Measurements from ENCODE around the gene PRR5.
"Not testable (repeated sequence)": the region's sequence is repeated elsewhere in the genome, so short reads cannot be mapped to it uniquely, and the experiment has no call there.

The PRR5 gene

DNA sequence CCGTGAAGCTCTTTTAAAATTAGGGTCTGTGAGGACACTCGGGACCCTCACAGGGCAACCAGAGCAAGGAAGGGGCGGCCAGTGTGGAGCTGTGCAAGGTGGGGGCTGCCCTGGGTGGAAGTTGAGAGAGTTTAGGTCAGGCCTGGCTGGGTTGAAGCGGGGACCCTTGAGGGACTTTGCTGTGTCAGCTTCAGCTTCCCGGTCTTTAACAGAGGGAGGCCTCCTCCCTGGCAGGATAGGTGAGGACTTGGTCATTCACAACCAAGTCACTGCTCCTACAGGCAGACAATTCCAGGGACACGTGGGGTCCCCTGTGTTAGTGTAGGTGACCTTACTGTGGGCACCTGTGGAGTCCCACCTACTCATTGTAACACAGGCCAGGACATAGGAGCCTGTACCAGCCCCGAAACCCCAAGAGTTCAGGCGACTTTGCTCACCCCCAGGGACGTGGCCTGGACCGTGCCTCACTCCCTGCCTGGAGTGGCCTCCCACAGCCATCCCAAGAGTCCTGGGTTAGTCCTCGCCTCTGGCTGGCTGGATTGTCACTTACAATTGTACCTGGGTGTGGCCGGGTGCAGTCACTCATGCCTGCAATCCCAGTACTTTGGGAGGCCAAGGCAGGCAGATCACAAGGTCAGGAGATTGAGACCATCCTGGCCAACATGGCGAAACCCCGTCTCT lies 31.6 kb downstream of the PRR5 start:
- DNase-seq (ENCODE audit: low read depth, low spot score), result no peak

DNA sequence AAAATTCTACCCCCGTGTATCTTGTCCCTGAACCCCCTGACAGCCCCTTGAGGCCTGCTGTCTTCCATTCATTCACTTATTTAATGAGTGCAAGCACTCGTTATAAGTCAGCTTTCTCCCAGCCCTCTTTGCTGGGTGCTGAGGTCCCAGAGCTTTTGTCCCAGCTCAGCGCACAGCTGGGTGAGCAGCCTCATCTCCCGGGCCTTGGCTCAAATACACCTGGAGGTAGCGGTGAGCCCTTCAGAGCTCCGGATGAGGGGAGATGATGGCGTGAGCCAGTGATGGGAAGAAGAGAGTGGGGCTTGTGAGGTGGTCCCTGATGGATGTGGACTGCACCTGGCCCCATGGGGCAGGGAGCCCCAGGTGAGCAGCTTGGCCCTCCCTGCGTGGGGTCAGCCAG lies 32.3 kb downstream of the PRR5 start:
- no peak for DNase-seq (ENCODE audit: low read depth, low spot score)

GRCh38 chr22:44734801-44735517 lies 33.0 kb downstream of the PRR5 start:
- DNase-seq (ENCODE audit: low read depth, low spot score), result no peak

DNA sequence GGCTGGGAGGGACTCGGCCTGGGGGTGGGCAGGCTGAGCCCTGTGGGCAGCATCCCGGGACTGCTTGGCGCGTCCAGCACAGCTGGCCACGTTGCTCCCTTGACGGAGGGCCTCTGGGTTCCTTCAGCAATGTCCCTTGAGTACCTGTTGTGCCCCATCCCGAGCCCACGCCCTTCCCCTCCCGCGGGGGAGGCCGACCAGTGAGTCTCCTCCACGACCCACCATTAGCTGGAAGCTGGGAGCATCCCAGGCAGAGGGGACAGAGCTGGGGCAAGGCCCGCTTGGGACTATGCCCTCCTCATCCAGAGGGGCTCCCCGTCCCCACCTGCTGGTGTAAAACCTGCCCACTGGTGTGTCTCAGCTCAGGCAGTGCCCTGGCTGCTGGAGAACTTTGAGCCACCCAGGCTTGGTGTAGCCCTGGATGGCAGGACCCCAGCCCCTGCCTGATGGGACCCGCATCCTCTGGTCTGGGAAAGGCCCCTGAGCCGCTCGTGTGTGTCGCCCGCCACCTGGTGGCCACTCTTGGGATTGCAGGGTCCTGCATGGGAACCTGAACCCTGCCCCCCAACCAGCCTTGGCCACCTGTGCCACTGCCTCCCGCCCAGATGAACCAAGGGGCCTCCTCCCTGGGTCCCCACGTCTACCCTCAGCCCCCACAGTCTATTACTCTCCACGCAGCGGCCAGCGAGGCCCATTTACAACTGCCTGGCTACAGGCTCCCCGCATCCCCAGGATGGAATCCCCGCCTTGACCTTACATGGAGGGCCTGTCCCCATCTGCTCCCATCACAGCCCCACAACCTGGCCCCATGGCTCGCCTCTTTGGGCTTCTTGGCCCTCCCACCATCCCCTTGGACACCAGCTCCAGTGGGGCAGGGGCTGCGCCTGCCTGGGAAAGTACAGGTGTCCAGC lies 33.8 kb downstream of the PRR5 start:
- peak; percentile 92 for DNase-seq (ENCODE audit: low read depth, low spot score)

DNA sequence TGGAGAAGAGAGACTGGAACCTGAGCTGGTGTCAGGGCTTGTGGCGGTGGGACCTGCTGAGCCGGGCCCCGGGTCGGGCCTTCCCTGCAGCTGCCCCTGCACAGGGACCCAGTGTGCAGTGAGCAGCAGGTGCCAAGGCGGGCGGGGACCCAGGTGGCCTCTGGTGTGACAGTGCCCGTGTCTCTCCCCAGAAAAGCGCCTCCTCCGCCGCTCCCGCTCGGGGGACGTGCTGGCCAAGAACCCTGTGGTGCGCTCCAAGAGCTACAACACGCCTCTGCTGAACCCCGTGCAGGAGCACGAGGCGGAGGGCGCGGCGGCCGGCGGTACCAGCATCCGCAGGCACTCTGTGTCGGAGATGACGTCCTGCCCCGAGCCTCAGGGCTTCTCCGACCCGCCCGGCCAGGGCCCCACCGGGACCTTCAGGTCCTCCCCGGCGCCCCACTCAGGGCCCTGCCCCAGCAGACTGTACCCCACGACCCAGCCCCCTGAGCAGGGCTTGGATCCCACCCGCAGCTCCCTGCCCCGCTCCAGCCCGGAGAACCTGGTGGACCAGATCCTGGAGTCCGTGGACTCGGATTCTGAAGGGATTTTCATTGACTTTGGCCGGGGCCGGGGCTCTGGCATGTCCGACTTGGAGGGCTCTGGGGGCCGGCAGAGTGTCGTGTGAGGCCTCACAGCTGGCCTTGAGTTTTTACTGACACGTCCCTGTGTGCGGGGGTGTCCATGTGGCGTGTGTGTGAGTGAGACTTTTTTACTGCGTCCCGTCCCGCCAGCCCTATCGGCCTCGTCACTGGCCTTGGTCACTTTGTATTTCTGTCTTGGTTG lies 34.8 kb downstream of the PRR5 start:
- DNase-seq (ENCODE audit: low read depth, low spot score), result no peak

DNA sequence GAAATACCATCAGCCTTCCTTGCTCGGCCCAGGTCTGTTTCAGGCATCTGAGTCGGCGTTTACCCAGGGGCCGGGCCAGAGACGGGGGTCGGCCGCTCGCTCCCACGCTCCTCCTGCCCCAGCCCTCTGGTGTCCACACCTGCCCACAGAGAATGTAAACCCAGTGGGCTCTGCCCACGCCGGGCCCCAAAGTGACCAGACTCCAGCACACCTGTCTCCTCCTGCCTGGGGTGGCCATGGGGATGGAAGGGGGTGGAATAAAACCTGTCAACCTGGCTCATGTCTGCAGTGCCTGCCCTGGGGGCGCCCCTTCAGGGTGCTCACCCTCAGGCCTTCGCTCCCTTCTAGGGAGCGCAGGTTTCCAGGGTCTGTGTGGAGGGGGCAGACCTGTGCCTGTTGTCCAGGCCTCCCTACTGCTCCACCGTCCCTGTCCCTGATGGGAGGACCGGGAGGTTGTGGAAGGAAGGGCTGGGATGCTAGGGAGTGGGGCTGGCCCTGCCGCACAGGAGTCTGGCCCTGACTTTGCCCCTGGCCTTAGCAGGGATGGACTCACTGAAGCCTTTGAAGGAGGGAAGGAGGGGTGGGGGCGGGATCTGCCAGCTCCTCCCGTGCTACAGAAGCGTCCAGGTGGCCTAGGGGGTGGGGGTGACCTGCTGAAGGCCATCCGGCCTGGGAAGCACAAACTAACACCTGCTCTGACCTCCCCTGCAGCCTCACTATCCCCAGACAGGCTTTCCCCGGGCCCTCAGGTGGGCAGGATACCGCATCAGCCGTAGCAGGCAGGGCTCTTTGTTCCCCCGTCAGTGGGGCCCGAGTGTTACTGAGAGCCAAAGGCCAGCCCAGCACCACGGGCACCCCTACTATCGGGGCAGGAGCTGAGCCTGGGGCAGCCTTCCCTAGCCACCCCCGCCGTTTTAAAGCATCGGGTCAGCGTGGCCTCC lies 35.7 kb downstream of the PRR5 start:
- peak; percentile 52 for DNase-seq (ENCODE audit: low read depth, low spot score)

DNA sequence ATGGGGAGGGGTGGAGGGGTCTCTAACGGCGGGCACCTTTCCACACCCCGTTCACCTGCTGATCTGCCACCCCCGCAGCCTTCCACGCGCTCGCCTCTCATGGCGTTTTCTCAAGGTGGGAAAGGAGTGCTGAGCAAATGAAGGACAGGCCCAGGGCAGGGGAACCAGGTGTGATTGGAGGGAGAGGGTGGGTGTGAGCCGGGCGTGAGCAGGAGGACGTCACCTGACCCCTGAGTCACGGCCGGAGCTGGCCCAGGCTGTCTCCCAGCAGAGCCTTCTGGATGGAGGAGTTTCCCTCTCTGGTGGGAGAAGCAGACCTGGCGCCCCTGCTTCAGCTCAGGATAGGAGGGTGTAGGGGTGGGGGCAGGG lies 36.3 kb downstream of the PRR5 start:
- peak; percentile 74 for DNase-seq (ENCODE audit: low read depth, low spot score)

DNA sequence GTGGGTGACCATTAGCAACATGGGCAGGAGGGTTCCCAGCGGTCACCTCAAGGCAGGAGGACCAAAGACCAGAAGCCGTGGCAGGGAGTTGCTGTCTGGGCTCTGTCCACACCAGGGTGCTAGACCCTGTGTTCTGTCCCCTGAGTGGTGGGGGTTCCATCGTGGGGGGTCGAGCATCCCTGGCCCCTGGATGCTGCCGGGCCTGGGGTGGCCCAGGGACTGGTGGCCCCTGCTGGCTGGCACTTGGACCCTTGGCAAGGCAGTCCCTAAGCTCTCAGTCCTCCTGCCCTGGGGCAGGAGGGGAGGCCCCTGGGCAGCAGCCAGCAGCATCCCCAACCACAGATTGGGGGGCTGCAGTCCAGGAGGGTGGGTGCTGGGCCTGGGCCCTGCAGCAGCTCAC lies 37.0 kb downstream of the PRR5 start:
- DNase-seq (ENCODE audit: low read depth, low spot score), result no peak

GRCh38 chr22:44739666-44740065 lies 37.7 kb downstream of the PRR5 start:
- DNase-seq (ENCODE audit: low read depth, low spot score), result not testable (repeated sequence)

DNA sequence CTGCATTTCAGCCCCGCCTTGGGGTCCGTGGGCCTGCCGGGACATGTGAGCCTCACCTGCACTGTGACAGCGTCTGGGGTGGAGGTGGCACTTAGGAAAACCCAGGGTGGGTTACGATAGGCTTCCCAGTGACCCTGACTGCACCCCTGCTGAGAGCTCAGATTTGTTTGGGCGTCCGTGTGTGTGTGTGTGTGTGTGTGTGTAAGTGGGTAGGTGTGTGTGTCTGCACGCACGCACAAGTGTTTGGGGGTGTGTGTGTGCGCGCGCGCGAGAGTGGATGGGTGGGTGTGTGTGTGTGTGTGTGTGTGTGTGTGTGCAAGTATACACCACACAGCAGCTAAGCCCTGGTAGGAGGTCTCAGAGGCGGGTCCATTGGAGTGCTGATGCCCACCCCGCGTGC lies 38.3 kb downstream of the PRR5 start:
- DNase-seq (ENCODE audit: low read depth, low spot score), result no peak

- DNase-seq (ENCODE audit: low read depth, low spot score), result no peak
Observed at GRCh38 chr22:44741929-44742328, 39.9 kb downstream of the PRR5 start.

- DNase-seq (ENCODE audit: low read depth, low spot score), result no peak
Observed at GRCh38 chr22:44743247-44743646, 41.2 kb downstream of the PRR5 start.

DNA sequence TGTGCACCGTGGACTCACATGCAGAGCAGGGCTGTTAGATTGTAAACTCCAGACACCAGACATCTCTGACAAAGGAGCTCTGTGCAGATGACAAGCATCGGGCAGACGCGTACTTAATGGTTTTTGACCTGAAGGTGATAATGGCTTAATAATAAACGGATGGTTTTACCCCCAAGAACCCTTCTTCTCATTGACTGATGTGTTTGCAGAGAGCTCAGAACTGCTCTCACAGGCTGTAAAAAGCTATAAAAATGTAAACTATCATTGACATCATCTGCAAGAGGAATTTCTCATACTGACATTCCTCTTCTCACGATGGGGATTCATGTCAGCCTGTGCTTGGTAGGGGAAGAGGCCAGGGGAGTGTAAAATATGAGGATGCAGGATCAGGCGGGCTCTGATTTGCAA lies 41.8 kb downstream of the PRR5 start:
- DNase-seq (ENCODE audit: low read depth, low spot score), result no peak

DNA sequence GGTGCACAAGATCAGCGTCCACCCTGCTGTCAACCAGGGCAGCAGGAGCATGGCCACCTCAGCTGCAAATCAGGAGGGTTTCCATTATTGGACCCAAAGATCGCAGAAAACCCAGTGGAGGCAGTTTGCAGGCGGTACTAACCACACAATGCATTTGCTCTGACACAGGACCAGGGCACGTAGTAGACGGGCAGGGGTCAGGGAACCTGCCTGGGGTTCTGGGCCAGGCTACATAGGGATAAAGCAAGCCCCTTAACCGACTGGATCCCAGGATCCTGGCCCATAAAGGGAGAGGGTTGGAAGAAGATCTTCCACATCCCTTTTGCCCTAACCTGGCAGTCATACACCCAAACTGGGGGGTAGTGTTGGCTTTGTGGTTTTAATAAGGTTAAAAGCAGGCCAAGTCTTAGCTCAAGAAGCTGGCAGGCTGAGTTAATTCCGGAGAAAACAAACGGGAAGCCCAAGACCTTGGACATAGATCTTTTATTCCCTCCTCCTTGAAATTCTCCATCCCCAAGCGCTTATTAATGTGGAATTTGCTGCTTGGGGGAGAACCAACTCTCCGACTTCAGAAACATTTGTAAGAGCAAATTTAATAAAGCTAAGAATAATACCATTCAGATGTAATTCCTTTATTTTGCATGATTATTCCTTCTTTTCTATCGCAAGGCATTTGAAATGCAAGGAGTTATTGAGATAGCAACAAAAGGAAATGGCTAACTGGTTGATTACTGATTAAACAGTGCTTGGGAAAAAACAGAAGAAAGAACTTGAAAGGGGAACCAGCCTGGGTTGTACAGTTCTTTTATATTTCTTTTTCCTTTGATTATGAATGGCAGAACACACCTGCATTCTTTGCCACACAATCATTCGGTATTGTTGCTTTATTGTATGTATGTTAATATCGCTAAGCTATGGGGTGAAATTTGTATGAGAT lies 44.1 kb downstream of the PRR5 start:
- DNase-seq (ENCODE audit: low read depth, low spot score), result no peak

GRCh38 chr22:44747784-44748127 lies 45.8 kb downstream of the PRR5 start:
- DNase-seq (ENCODE audit: low read depth, low spot score), result not testable (repeated sequence)

- DNase-seq (ENCODE audit: low read depth, low spot score), result no peak
Observed at GRCh38 chr22:44748524-44748923, 46.5 kb downstream of the PRR5 start.

- DNase-seq (ENCODE audit: low read depth, low spot score), result no peak
Observed at GRCh38 chr22:44750481-44750880, 48.5 kb downstream of the PRR5 start.

DNA sequence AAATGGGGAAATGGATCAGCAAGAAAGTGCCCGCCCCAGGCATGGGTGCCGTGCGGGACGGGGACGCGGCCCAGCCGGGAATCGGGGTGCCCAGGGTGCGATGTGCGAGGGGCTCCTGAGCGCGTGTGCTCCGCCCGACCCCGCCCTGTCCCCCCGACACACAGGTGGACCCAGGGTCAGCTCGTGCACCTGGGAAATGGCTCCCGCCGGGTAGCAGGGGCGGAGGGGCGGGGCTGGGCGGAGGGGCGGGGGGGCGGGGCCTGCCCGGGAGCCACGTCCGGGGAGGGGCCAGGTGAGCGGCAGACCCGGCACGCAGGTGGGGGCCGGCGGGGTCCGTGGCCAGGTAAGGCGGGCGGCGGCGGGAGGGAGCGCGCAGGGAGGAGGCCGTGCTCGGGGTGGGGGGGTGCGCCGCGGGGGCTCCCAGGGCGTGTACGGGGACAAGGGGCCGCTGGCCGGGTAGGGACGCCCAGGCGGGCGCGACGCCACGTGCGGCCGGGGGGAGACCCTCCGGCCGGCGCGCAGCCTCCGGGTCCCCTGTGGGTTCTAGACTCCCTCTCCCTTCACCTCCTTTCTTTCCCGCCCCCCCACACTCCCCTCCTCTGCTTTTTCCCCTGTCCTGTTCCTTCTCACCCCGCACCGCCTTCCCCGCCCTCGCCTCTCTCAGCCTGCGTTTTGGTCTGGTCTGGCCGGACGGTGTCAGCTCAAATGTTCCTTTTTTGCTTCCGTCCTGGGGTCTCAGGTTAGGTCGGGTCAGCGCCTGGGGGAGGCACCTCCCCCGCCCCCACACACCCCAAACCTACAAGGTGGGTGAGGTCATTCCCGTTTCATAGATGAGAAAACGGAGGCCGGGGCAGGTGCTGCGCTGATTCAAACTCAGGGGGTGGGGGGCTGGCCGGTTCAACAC lies 50.5 kb downstream of the PRR5 start, which contains the start of gene ARHGAP8:
ARHGAP8 (plus strand) TSS at position 291 of the 904 bp plus-strand sequence. CDS start 33,953 bp downstream, outside the sequence.
- no peak for DNase-seq (ENCODE audit: low read depth, low spot score)
